HG02884 (cell line): ENCODE data around the gene ESAM.
A peak's percentile ranks its signal among the peaks of the same experiment; 100 is the strongest.

Experiments used
- ATAC-seq: cut with Tn5 transposase; IDR thresholded peaks from one replicate; pipeline ENCODE4 v1.9.1; 2021; ENCODE audit warnings: mild to moderate bottlenecking, moderate library complexity; ENCODE audit not compliant: unreplicated experiment

Gene ESAM

GRCh38 chr11:124762105-124762623, at the start of gene ESAM:
TSS of gene ESAM (minus strand) at chr11:124762290. CDS start at chr11:124762154, 136 bp downstream.
- peak; percentile 46 for ATAC-seq

GRCh38 chr11:124811399-124812125, 49.5 kb upstream of the ESAM start:
- ATAC-seq, result no peak

- no peak for ATAC-seq
Observed at GRCh38 chr11:124807660-124808270, 45.7 kb upstream of the ESAM start.

- ATAC-seq, result no peak
Observed at GRCh38 chr11:124807201-124807600, 45.1 kb upstream of the ESAM start.

- ATAC-seq, result no peak
Observed at GRCh38 chr11:124804884-124805283, 42.8 kb upstream of the ESAM start.

GRCh38 chr11:124801636-124802312, 39.7 kb upstream of the ESAM start:
- ATAC-seq, result no peak

- no peak for ATAC-seq
Observed at GRCh38 chr11:124801014-124801413, 38.9 kb upstream of the ESAM start.

GRCh38 chr11:124800226-124800929, 38.3 kb upstream of the ESAM start, which contains the start of gene MSANTD2:
TSS of gene MSANTD2 (minus strand) at chr11:124800406. CDS start at chr11:124800380, 26 bp downstream.
- peak; percentile 87 for ATAC-seq

- peak; percentile 33 for ATAC-seq
Observed at GRCh38 chr11:124799348-124800225, 37.5 kb upstream of the ESAM start.

- peak; percentile 19 for ATAC-seq
Observed at GRCh38 chr11:124798991-124799347, 36.9 kb upstream of the ESAM start.

- ATAC-seq, result no peak
Observed at GRCh38 chr11:124796312-124796711, 34.2 kb upstream of the ESAM start.

GRCh38 chr11:124793466-124794278, 31.6 kb upstream of the ESAM start:
- peak; percentile 69 for ATAC-seq

- ATAC-seq, result peak; percentile 50
Observed at GRCh38 chr11:124791626-124792341, 29.7 kb upstream of the ESAM start.

GRCh38 chr11:124788521-124788920, 26.4 kb upstream of the ESAM start:
- ATAC-seq, result no peak

- ATAC-seq, result no peak
Observed at GRCh38 chr11:124784051-124784450, 22.0 kb upstream of the ESAM start.

GRCh38 chr11:124783002-124783401, 20.9 kb upstream of the ESAM start:
- no peak for ATAC-seq

- ATAC-seq, result no peak
Observed at GRCh38 chr11:124779568-124779967, 17.5 kb upstream of the ESAM start.

GRCh38 chr11:124778281-124778680, 16.2 kb upstream of the ESAM start:
- no peak for ATAC-seq
